NCI-H345 (cell line): ENCODE data around the gene BAIAP2L2.
"Not testable (repeated sequence)": the region's sequence is repeated elsewhere in the genome, so short reads cannot be mapped to it uniquely, and the experiment has no call there.

Source experiments
- DNase-seq: peaks from one replicate; lab custom pipeline; 2025; lab: John Stamatoyannopoulos, UW

BAIAP2L2 gene

GRCh38 chr22:38038890-38039812 is 71.3 kb downstream of the BAIAP2L2 start:
- DNase-seq: no peak

GRCh38 chr22:38038426-38038825 is 72.1 kb downstream of the BAIAP2L2 start:
- no peak for DNase-seq

- not testable (repeated sequence) for DNase-seq
These were observed 72.9 kb downstream of the BAIAP2L2 start for GRCh38 chr22:38037367-38038150.

- DNase-seq: no peak
These were observed 74.0 kb downstream of the BAIAP2L2 start for GRCh38 chr22:38036392-38037062.

- no peak for DNase-seq
These were observed 75.0 kb downstream of the BAIAP2L2 start for GRCh38 chr22:38035530-38035885.
